GM12878 (cell line): ENCODE measurements around the gene PCSK6. TPM values are rescaled to one million over a fixed set of nuclear protein-coding genes. Genes with fewer than 3 reads are reported as not detected.

Experiments used
- ATAC-seq: fragments of 200-7000 bp; cut with Tn5 transposase; 3 replicates; pipeline ENCODE4 v1.9.1; 2020; ENCODE audit warnings: mild to moderate bottlenecking, moderate library complexity
- BruUV-seq: library from RNA; stranded (reverse); fragments of 400-500 nt; replicated peaks from 2 replicates; lab custom pipeline; 2021; lab: Mats Ljungman, UMichigan
- CTCF ChIA-PET: fragments of 300-600 bp; sonication (Branson Sonifier 250); formaldehyde crosslinking; extraction: SDS; loops from one replicate; lab custom pipeline; 2021; ENCODE audit warnings: inconsistent platforms; lab: Yijun Ruan, JAX
- POLR2A ChIA-PET: fragments of 350-600 bp; formaldehyde crosslinking; extraction: SDS; loops from one replicate; lab custom pipeline; 2021; ENCODE audit warnings: inconsistent platforms; lab: Charles Lee
- RAD21 ChIA-PET: fragments of 300-600 bp; sonication (Branson Sonifier 250); formaldehyde crosslinking; loops from one replicate; lab custom pipeline; 2023; ENCODE audit warnings: antibody characterized with exemption; ENCODE audit not compliant: unreplicated experiment; lab: Charles Lee
- SMC1A ChIA-PET: fragments of 300-600 bp; sonication (Branson Sonifier 250); formaldehyde crosslinking; loops from one replicate; lab custom pipeline; 2023; ENCODE audit not compliant: unreplicated experiment, uncharacterized antibody; lab: Charles Lee
- DNase-seq: peaks from one replicate; pipeline ENCODE4 v3.0.0-alpha.2; 2011; ENCODE audit warnings: low read depth, low spot score
- FAIRE-seq: peaks from 3 replicates; lab custom pipeline; 2011; peaks lifted over from hg19 to GRCh38; lab: Jason Lieb, UNC
- H2AFZ ChIP-seq: 2 replicates; pipeline ENCODE4 v1.6.0; 2011; ENCODE audit warnings: low read depth, low read length, control low read depth; ENCODE audit not compliant: control insufficient read depth
- H3K27ac ChIP-seq: 2 replicates; pipeline ENCODE4 v1.5.1; 2011; ENCODE audit warnings: control low read depth; ENCODE audit not compliant: control insufficient read depth, insufficient read depth
- H3K27me3 ChIP-seq, 2 experiments: replicated peaks in 1 of 2; 2 replicates each; pipeline versions ENCODE4 v1.6.0 to v1.6.1; 2011; ENCODE audit warnings: low read length in 1 of 2; ENCODE audit not compliant: control insufficient read depth in 2 of 2, insufficient read depth in 2 of 2
- H3K36me3 ChIP-seq, 2 experiments: 2 replicates each; pipeline ENCODE4 v1.5.1; 2011; ENCODE audit warnings: low read length in 1 of 2; ENCODE audit not compliant: control insufficient read depth in 2 of 2, insufficient read depth in 2 of 2
- H3K4me1 ChIP-seq: 2 replicates; pipeline ENCODE4 v1.6.1; 2011; ENCODE audit warnings: mild to moderate bottlenecking, low read length, moderate library complexity, mixed read lengths; ENCODE audit not compliant: control insufficient read depth, insufficient read depth
- H3K4me2 ChIP-seq: 2 replicates; pipeline ENCODE4 v1.6.0; 2011; ENCODE audit warnings: control low read depth; ENCODE audit not compliant: control insufficient read depth, insufficient read depth
- H3K4me3 ChIP-seq: fragments of 200-600 bp; sonication (generic); 2 replicates; pipeline ENCODE4 v1.5.1; 2016
- H3K79me2 ChIP-seq: 2 replicates; pipeline ENCODE4 v1.6.0; 2011; ENCODE audit warnings: low read length; ENCODE audit not compliant: control insufficient read depth, insufficient read depth
- H3K9ac ChIP-seq: 2 replicates; pipeline ENCODE4 v1.8.0; 2011; ENCODE audit warnings: low read length, control low read depth, mixed read lengths; ENCODE audit not compliant: control insufficient read depth, insufficient read depth
- H3K9me3 ChIP-seq: replicated peaks from 3 replicates; pipeline ENCODE4 v1.5.1; 2011; ENCODE audit warnings: mild to moderate bottlenecking, low read length; ENCODE audit not compliant: control insufficient read depth, insufficient read depth
- H4K20me1 ChIP-seq: 2 replicates; pipeline ENCODE4 v1.6.0; 2011; ENCODE audit not compliant: control insufficient read depth, insufficient read depth
- BCLAF1 ChIP-seq: fragments of 450-650 bp; IDR thresholded peaks from 2 replicates; pipeline ENCODE4 v1.6.1; 2017; ENCODE audit warnings: antibody characterized with exemption, mild to moderate bottlenecking, moderate library complexity
- ELK1 ChIP-seq: IDR thresholded peaks from 2 replicates; pipeline ENCODE4 v1.6.1; 2012; ENCODE audit warnings: low read depth, low read length, improper control_type of control experiment
- ESRRA ChIP-seq: IDR thresholded peaks from 2 replicates; pipeline ENCODE4 v1.6.1; 2012; ENCODE audit warnings: mild to moderate bottlenecking, low read length, improper control_type of control experiment
- NR2C2 ChIP-seq: IDR thresholded peaks from 2 replicates; pipeline ENCODE4 v1.6.1; 2011; ENCODE audit warnings: borderline replicate concordance, low read depth; ENCODE audit not compliant: control insufficient read depth, insufficient read length
- PAX5 ChIP-seq: IDR thresholded peaks from 2 replicates; pipeline ENCODE4 v1.6.1; 2011; ENCODE audit warnings: low read depth, low read length, borderline replicate concordance
- PAX8 ChIP-seq: fragments of 450-650 bp; IDR thresholded peaks from 2 replicates; pipeline ENCODE4 v1.6.1; 2017; ENCODE audit warnings: mild to moderate bottlenecking, moderate library complexity
- PML ChIP-seq: IDR thresholded peaks from 2 replicates; pipeline ENCODE4 v1.6.1; 2012; ENCODE audit warnings: low read length, inconsistent platforms
- WGBS: methylation state at CpG from one replicate; pipeline ENCODE4 v1.1.6; 2016; ENCODE audit warnings: low lambda C conversion rate; ENCODE audit not compliant: insufficient replicate concordance, insufficient coverage; ENCODE audit errors: missing lambda C conversion rate; 5-methylcytosine and 5-hydroxymethylcytosine counted together
- in situ Hi-C: fragments of 300-500 bp; cut with MboI; formaldehyde crosslinking; loops from 9 replicates; pipeline ENCODE4 v1.14.3; 2018; ENCODE audit warnings: mixed read lengths
- intact Hi-C: fragments of 100-400 bp; cut with micrococcal nuclease; formaldehyde crosslinking; loops from one replicate; pipeline ENCODE4 v1.14.2; 2022; ENCODE audit not compliant: unreplicated experiment
- polyA plus RNA-seq, 11 experiments: library from polyadenylated mRNA; depleted of rRNA in 4 of 11; unstranded in 6 of 11; stranded (reverse) in 5 of 11; fragments of >200 nt; fragmentation: Nextera tagmentation in 4 of 11; fragmentation: Illumina TruSeq in 1 of 11; extraction: Ambion mirVana in 4 of 11; extraction: Trizol in 1 of 11; gene quantifications; 1 replicate in 1 of 11; 2 replicates in 10 of 11; pipeline versions ENCODE4 v1.2.1 to v1.2.3, GENCODE V29; 2011 to 2016; ENCODE audit warnings: inconsistent platforms in 2 of 11, missing spikeins in 2 of 11, low read depth in 1 of 11
- total RNA-seq, 4 experiments: library from RNA; depleted of rRNA in 3 of 4; stranded (reverse); fragments of >200 nt in 3 of 4; fragmentation: Illumina TruSeq in 1 of 4; extraction: Trizol in 1 of 4; gene quantifications; 2 replicates each; pipeline versions ENCODE4 v1.2.1 to v1.2.3, GENCODE V29; 2013 to 2021

Gene PCSK6
- total and polyA plus RNA-seq, 10 of the 15 experiments (the other 5 are each of a cell fraction or from before 2014, with no cell fraction given), result 0.19 to 0.67 (median 0.25) TPM; not detected in 4

GRCh38 chr15:101332061-101332467, 157.4 kb downstream of the PCSK6 start:
- no peak for ATAC-seq
- DNase-seq, result no peak
- no peak overlapping the region for H2AFZ ChIP-seq
- TF ChIP-seq PAX5 (no peak), BCLAF1 (no peak), NR2C2 (no peak), PML (no peak), PAX8 (no peak), ELK1 (no peak), ESRRA (no peak)
- H3K9ac ChIP-seq, result no peak overlapping the region
- intact Hi-C loops (no loop called here), in situ Hi-C loops (no loop called here)
- RAD21 ChIA-PET, result no interaction called here
- no peak overlapping the region for H3K4me2 ChIP-seq
- CTCF ChIA-PET, result interaction anchor here (1.3 kb wide), 1 partner anchor 335 kb away, joined by 4 read pairs; no protein-coding TSS in a partner anchor
- H3K36me3 ChIP-seq, result no peaks in the 10 kb centered on the region
- H3K27me3 ChIP-seq, result peaks cover 0 to 1% of the 10 kb centered on the region in 2 experiments; a peak in 2 of 4 replicates
- no peak for FAIRE-seq
- BruUV-seq, result no TSS peak
- peaks cover 28% of the 10 kb centered on the region for H3K9me3 ChIP-seq
- POLR2A ChIA-PET, result no interaction called here
- WGBS, result 66% methylated on average over 7 of the region's 7 CpGs
- SMC1A ChIA-PET, result no interaction called here
- no peak overlapping the region for H3K27ac ChIP-seq
- no peaks in the 10 kb centered on the region for H3K79me2 ChIP-seq
- H4K20me1 ChIP-seq, result no peaks in the 10 kb centered on the region
- no peak overlapping the region for H3K4me3 ChIP-seq
- H3K4me1 ChIP-seq, result peaks cover 4% of the 10 kb centered on the region; the same call in 1 of the 2 replicates
